ENCODE measurements around the gene MC5R.

The MC5R gene

GRCh38 chr18:13823707-13824395, at the start of gene MC5R:
Gene MC5R, plus strand, starts transcription at chr18:13824149. Its CDS starts 1,617 bp downstream, at chr18:13825766.
- DNase-seq (ENCODE audit: low read depth), result peak; percentile 68
- TF ChIP-seq CTCF (IDR thresholded peaks at IDR 0.05; ENCODE audit: insufficient read depth, low read depth, low read length, missing control alignments), result peak; percentile 93
- peak within 1 kb of the TSS; percentile 24; the same call in 1 of the 2 replicates for H3K4me3 ChIP-seq (ENCODE audit: low read depth, low read length)

GRCh38 chr18:13775058-13775457, 48.9 kb upstream of the MC5R start:
- TF ChIP-seq CTCF (IDR thresholded peaks at IDR 0.05; ENCODE audit: insufficient read depth, low read depth, low read length, missing control alignments), result no peak
- no peak for DNase-seq (ENCODE audit: low read depth)
- H3K4me3 ChIP-seq (ENCODE audit: low read depth, low read length), result no peak overlapping the region

DNA sequence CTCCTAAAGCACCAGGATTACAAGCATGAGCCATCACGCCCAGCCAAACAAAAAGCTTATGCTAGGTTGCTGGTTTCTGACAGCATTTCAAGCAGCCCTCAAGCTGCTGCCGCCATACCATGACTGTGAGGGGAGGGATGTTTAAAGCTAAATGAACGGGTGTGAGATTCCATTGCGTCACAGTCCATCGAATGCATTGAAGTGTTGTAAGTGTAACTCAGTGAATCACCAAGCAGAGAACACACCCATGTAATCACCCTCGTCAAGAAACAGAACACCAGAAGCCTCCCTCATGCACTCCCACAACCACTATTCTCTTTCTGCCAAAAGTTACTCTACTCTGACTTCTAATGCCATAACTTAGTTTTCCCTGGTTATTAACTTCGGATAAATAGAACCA, 32.8 kb upstream of the MC5R start:
- DNase-seq (ENCODE audit: low read depth), result no peak
- TF ChIP-seq CTCF (IDR thresholded peaks at IDR 0.05; ENCODE audit: insufficient read depth, low read depth, low read length, missing control alignments), result no peak
- no peak overlapping the region for H3K4me3 ChIP-seq (ENCODE audit: low read depth, low read length)

DNA sequence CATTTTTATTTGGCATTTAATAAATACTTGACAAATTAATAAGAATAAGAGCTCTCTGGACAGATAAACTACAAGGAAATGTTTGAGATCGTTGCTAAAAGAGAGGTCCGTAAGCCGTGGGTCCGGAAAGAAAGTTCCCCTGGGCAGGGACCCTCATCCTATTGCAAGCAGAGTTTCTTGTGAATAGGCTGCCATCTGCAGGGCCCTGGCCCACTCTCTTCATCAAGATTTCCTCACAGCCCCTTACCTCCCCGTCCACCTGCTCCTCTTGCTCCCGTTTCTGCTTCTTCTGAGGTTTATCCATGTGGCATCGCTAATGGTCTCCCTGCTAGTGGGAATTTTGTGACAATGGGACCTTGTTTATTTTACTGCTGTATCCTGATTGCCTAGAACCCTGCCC, 30.1 kb upstream of the MC5R start:
- no peak overlapping the region for H3K4me3 ChIP-seq (ENCODE audit: low read depth, low read length)
- DNase-seq (ENCODE audit: low read depth), result no peak
- TF ChIP-seq CTCF (IDR thresholded peaks at IDR 0.05; ENCODE audit: insufficient read depth, low read depth, low read length, missing control alignments), result no peak

GRCh38 chr18:13796515-13796914, 27.4 kb upstream of the MC5R start:
- no peak for TF ChIP-seq CTCF (IDR thresholded peaks at IDR 0.05; ENCODE audit: insufficient read depth, low read depth, low read length, missing control alignments)
- no peak for DNase-seq (ENCODE audit: low read depth)
- no peak overlapping the region for H3K4me3 ChIP-seq (ENCODE audit: low read depth, low read length)

DNA sequence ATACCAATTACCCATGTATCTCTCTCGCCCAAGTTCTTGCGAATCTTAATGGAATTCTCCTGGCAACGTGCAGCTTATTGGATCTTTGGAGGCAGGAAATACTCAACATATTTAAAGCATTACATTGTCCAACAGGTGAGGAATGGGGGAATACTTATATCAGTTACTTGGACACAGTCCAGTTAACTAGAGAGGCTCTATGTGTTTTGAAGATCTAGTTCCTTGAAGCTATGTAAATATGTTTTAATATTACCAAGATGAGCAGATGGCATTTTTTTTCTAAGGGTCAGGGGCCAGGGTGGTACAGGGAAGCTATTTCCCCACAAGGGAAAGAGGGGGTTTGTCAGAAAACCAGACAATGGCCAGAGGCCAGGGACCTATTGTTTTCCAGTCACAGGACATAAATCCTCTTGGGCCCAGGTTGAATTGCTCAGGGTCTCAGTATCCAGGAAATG, 26.8 kb upstream of the MC5R start:
- TF ChIP-seq CTCF (IDR thresholded peaks at IDR 0.05; ENCODE audit: insufficient read depth, low read depth, low read length, missing control alignments), result no peak
- no peak for DNase-seq (ENCODE audit: low read depth)

DNA sequence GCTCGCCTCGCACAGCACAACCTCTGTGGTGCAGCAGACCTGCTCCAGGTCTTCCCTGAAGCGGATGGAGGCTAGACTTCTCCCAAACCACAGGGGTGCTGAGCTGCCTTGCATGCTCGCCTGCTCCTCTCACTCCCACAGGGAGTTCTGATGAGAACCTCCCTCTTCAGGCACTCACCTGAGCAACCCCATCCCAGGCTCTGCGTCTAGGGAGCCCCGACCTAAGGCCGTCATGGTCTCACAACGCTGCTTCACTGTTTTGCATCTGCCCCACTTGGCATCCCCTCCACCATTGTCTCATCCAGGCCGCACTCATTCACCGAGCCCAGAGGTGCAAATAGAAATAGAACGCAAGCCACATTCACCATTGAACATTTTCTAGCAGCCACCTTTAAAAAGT, 24.6 kb upstream of the MC5R start:
- H3K4me3 ChIP-seq (ENCODE audit: low read depth, low read length), result no peak overlapping the region
- TF ChIP-seq CTCF (IDR thresholded peaks at IDR 0.05; ENCODE audit: insufficient read depth, low read depth, low read length, missing control alignments), result no peak
- no peak for DNase-seq (ENCODE audit: low read depth)

More for the DNA sequence above, 26.8 kb upstream of the MC5R start:
- H3K4me3 ChIP-seq (ENCODE audit: low read depth, low read length), result no peak overlapping the region

Data from GM12865 (cell line).